K562 (cell line): ENCODE data around the gene JAG2. TPM values are rescaled to one million over a fixed set of nuclear protein-coding genes. Genes with fewer than 3 reads are reported as not detected.
A peak's percentile ranks its signal among the peaks of the same experiment; 100 is the strongest.

Source experiments
- ATAC-seq: fragments of 200-7000 bp; cut with Tn5 transposase; 3 replicates; pipeline ENCODE4 v1.9.1; 2020; ENCODE audit warnings: moderate library complexity
- BruUV-seq: library from RNA; stranded (reverse); fragments of 400-500 nt; replicated peaks from 2 replicates; lab custom pipeline; 2021; lab: Mats Ljungman, UMichigan
- CTCF ChIA-PET: fragments of 300-600 bp; formaldehyde crosslinking; extraction: SDS; loops from one replicate; lab custom pipeline; 2021; ENCODE audit warnings: low intra/inter-chr PET ratio; lab: Yijun Ruan, JAX
- POLR2A ChIA-PET: fragments of 300-600, 350-650 bp; sonication (Branson Sonifier 250); formaldehyde crosslinking; extraction: SDS; loops from one replicate; lab custom pipeline; 2021; ENCODE audit warnings: antibody characterized with exemption, inconsistent platforms; lab: Yijun Ruan, JAX
- DNase-seq, 4 experiments: peaks; one replicate each; pipeline versions ENCODE4 v3.0.0 to v3.0.0-alpha.2; 2011 to 2018; ENCODE audit warnings: low spot score in 3 of 4, mixed read lengths in 3 of 4; ENCODE audit errors: extremely low read depth in 1 of 4
- FAIRE-seq: peaks from 2 replicates; lab custom pipeline; 2011; peaks lifted over from hg19 to GRCh38; lab: Jason Lieb, UNC
- H2AFZ ChIP-seq: 2 replicates; pipeline ENCODE4 v1.6.0; 2011; ENCODE audit warnings: low read depth, low read length, control low read depth, inconsistent platforms
- H3K27ac ChIP-seq: fragments of 200-600 bp; 3 replicates; pipeline ENCODE4 v1.8.0; 2011; ENCODE audit warnings: low read depth, mild to moderate bottlenecking, control low read depth, inconsistent platforms, low read length, moderate library complexity, mixed read lengths; ENCODE audit errors: extremely low read depth
- H3K27me3 ChIP-seq, 2 experiments: fragments of 300-600 bp in 1 of 2; 2 replicates in 1 of 2; 3 replicates in 1 of 2; pipeline versions ENCODE4 v1.6.0 to v1.8.0; 2011; ENCODE audit warnings: inconsistent platforms in 2 of 2, low read length in 2 of 2, mild to moderate bottlenecking in 1 of 2, mixed read lengths in 1 of 2, moderate library complexity in 1 of 2; ENCODE audit not compliant: control insufficient read depth in 2 of 2, insufficient read depth in 2 of 2
- H3K36me3 ChIP-seq: fragments of 300-600 bp; 3 replicates; pipeline ENCODE4 v1.8.0; 2011; ENCODE audit warnings: mild to moderate bottlenecking, low read length, inconsistent platforms; ENCODE audit not compliant: control insufficient read depth, insufficient read depth
- H3K4me1 ChIP-seq, 2 experiments: fragments of 200-600 bp in 1 of 2; replicated peaks in 1 of 2; 2 replicates in 1 of 2; 3 replicates in 1 of 2; pipeline versions ENCODE4 v1.5.1 to v1.8.0; 2011; ENCODE audit warnings: inconsistent platforms in 2 of 2, low read length in 2 of 2, mild to moderate bottlenecking in 1 of 2, mixed read lengths in 1 of 2, moderate library complexity in 1 of 2; ENCODE audit not compliant: control insufficient read depth in 2 of 2, insufficient read depth in 2 of 2
- H3K4me2 ChIP-seq: 2 replicates; pipeline ENCODE4 v1.6.1; 2011; ENCODE audit warnings: low read length, control low read depth, inconsistent platforms, mixed read lengths; ENCODE audit not compliant: insufficient read depth
- H3K4me3 ChIP-seq: fragments of 200-600 bp; sonication (generic), shearing (Covaris generic); 2 replicates; pipeline ENCODE4 v1.5.1; 2016; ENCODE audit warnings: control low read depth, inconsistent platforms
- H3K79me2 ChIP-seq: fragments of 200-600 bp; 3 replicates; pipeline ENCODE4 v1.8.0; 2011; ENCODE audit warnings: low read length, inconsistent platforms; ENCODE audit not compliant: control insufficient read depth, insufficient read depth
- H3K9ac ChIP-seq, 2 experiments: 2 replicates each; pipeline versions ENCODE4 v1.6.0 to v1.6.1; 2011; ENCODE audit warnings: low read depth in 2 of 2, low read length in 2 of 2, control low read depth in 1 of 2, inconsistent platforms in 1 of 2, mild to moderate bottlenecking in 1 of 2, mixed read lengths in 1 of 2; ENCODE audit not compliant: insufficient read depth in 1 of 2
- H3K9me1 ChIP-seq: one replicate; pipeline ENCODE4 v1.6.0; 2011; ENCODE audit warnings: inconsistent platforms, mild to moderate bottlenecking, low read length, moderate library complexity; ENCODE audit not compliant: control insufficient read depth, insufficient read depth
- H3K9me3 ChIP-seq: replicated peaks from 2 replicates; pipeline ENCODE4 v1.5.1; 2011; ENCODE audit warnings: low read depth, low read length, inconsistent platforms; ENCODE audit not compliant: control insufficient read depth, insufficient read depth
- H4K20me1 ChIP-seq: replicated peaks from 2 replicates; pipeline ENCODE4 v1.6.1; 2011; ENCODE audit warnings: low read length, inconsistent platforms, mixed read lengths; ENCODE audit not compliant: control insufficient read depth, insufficient read depth
- CBX3 ChIP-seq, 2 experiments: IDR thresholded peaks; 1 replicate in 1 of 2; 2 replicates in 1 of 2; pipeline ENCODE4 v1.6.1; 2012; ENCODE audit warnings: inconsistent platforms in 2 of 2, low read length in 2 of 2, borderline replicate concordance in 1 of 2, control low read depth in 1 of 2
- CHD7 ChIP-seq: fragments of 200-600 bp; sonication (generic); IDR thresholded peaks from one replicate; pipeline ENCODE4 v1.6.1; 2012; ENCODE audit warnings: mild to moderate bottlenecking, low read depth, low read length, inconsistent platforms
- ZFP1 ChIP-seq: fragments of 450-650 bp; formaldehyde crosslinking; IDR thresholded peaks from 2 replicates; pipeline ENCODE4 v1.4.0; 2020; ENCODE audit warnings: mild to moderate bottlenecking, mixed read lengths
- ZNF699 ChIP-seq: fragments of 250-450 bp; sonication (Bioruptor Pico); IDR thresholded peaks from 2 replicates; pipeline ENCODE4 v1.8.0; 2021; ENCODE audit warnings: mild to moderate bottlenecking, moderate library complexity; ENCODE audit not compliant: insufficient replicate concordance
- WGBS: fragments of 100-300 bp; shearing (Covaris generic); methylation state at CpG from one replicate; pipeline ENCODE4 v1.1.6; 2016; ENCODE audit warnings: low coverage, mixed read lengths; ENCODE audit not compliant: insufficient coverage; ENCODE audit errors: missing lambda C conversion rate; 5-methylcytosine and 5-hydroxymethylcytosine counted together
- in situ Hi-C: fragments of 300-500 bp; cut with MboI; formaldehyde crosslinking; loops from 4 replicates; pipeline ENCODE4 v1.15.0; 2018; ENCODE audit warnings: inconsistent platforms, mixed read lengths
- intact Hi-C: fragments of 100-400 bp; cut with micrococcal nuclease; formaldehyde crosslinking; loops from 2 replicates; pipeline ENCODE4 v1.14.2; 2022
- polyA plus RNA-seq, 8 experiments: library from polyadenylated mRNA; depleted of rRNA in 4 of 8; stranded (reverse) in 5 of 8; unstranded in 3 of 8; fragments of >200 nt; fragmentation: Nextera tagmentation in 2 of 8; fragmentation: Illumina TruSeq in 1 of 8; extraction: Ambion mirVana in 2 of 8; extraction: Trizol in 1 of 8; gene quantifications; 2 replicates each; pipeline versions ENCODE4 v1.2.1 to v1.2.3, GENCODE V29; 2011 to 2014; ENCODE audit warnings: inconsistent platforms in 1 of 8, missing spikeins in 1 of 8
- total RNA-seq, 7 experiments: library from RNA; depleted of rRNA in 6 of 7; stranded (reverse); fragments of >200 nt in 6 of 7; fragmentation: Illumina TruSeq in 2 of 7; extraction: Trizol in 2 of 7; gene quantifications; 2 replicates each; pipeline versions ENCODE4 v1.2.1 to v1.2.3, GENCODE V29; 2011 to 2021; ENCODE audit warnings: low replicate concordance in 1 of 7
- TF ChIP-seq, protein P1 (sequence below): sonication (generic); formaldehyde crosslinking; IDR thresholded peaks from 2 replicates; pipeline ENCODE4 v1.8.1; 2023; ENCODE audit warnings: mild to moderate bottlenecking, missing genetic modification reagents
- TF ChIP-seq, protein P2 (sequence below): sonication (generic); formaldehyde crosslinking; IDR thresholded peaks from 2 replicates; pipeline ENCODE4 v1.8.0; 2022; ENCODE audit warnings: mild to moderate bottlenecking, missing genetic modification reagents

JAG2 gene
- total and polyA plus RNA-seq, 9 of the 15 experiments (the other 6 are each of a cell fraction or from before 2014, with no cell fraction given): 0.25 to 48.4 (median 8.6) TPM

DNA sequence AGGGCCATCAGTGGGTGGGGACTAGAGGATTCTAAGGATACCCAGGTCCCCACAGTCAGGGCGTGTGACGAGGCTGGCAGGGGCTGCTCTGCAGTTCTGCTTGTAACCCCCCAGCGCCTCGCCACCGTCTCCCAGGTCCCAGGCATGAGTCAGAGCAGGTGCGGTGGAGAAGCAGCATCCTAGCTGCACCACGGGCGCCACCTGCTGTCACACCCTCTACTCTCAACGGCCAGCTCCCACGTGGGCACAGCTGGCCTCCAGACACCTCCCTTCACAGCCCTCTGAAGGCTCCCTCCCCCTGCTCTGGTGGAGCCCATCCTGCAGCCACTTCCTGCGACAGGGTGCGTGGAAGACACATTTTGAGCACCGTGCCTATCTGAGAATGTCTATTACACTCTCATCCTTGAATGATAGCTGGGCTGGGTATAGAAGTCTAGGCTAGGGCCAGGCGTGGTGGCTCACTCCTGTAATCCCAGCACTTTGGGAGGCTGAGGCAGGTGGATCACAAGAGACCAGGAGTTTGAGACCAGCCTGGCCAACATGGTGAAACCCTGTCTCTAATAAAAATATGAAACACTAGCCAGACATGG is 19.5 kb upstream of the JAG2 start (continued):
- TF ChIP-seq CBX3 (IDR thresholded peaks at IDR 0.05; ENCODE audit: borderline replicate concordance in 1 of 2, low read length in 2 of 2) (peak in 1 of 2 experiments; percentile 71; a peak in 2 of 3 replicates), ZFP1 (peak; percentile 84)

DNA sequence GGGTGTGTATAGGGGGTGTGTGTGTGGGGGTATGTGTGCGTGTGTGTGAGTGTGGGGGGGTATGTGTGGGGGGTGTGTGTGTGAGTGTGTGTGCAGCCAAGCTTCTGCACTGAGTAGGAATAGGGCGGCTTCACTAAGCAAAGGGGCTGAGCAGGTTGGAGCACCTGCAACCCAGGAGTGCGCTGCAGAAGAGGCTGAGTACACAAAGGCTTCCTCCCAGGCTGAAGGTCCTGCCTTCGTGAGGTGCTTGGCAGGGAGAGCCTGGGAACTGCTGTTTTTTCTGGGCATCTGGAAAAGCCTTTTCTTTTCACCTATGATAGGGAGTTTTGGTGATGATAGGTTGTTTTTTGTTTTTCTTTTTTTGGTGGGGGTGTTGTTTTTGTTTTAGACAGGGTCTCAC is 18.5 kb upstream of the JAG2 start:
- 57% methylated on average over 2 of the region's 4 CpGs for WGBS
- intact Hi-C loops (no loop called here), in situ Hi-C loops (no loop called here)
- Histone ChIP-seq H3K79me2 (no peaks in the 10 kb centered on the region), H3K36me3 (no peaks in the 10 kb centered on the region), H3K27me3 (no peaks in the 10 kb centered on the region), H3K27ac (no peak overlapping the region), H2AFZ (no peak overlapping the region), H4K20me1 (no peaks in the 10 kb centered on the region), H3K4me1 (peaks cover 0 to 32% of the 10 kb centered on the region in 2 experiments; a peak in 2 of 5 replicates), H3K4me3 (no peak overlapping the region), H3K9me3 (no peaks in the 10 kb centered on the region; the same call in none of the 2 replicates), H3K9ac (no peak overlapping the region), H3K9me1 (no peaks in the 10 kb centered on the region), H3K4me2 (no peak overlapping the region)
- ChIA-PET CTCF (no interaction called here), POLR2A (no interaction called here)
- no TSS peak for BruUV-seq
- no peak for FAIRE-seq
- ATAC-seq: no peak
- DNase-seq: no peak
- TF ChIP-seq ZNF699 (CRISPR knock-in tag) (no peak), CHD7 (no peak)
- TF ChIP-seq, protein P1, sequence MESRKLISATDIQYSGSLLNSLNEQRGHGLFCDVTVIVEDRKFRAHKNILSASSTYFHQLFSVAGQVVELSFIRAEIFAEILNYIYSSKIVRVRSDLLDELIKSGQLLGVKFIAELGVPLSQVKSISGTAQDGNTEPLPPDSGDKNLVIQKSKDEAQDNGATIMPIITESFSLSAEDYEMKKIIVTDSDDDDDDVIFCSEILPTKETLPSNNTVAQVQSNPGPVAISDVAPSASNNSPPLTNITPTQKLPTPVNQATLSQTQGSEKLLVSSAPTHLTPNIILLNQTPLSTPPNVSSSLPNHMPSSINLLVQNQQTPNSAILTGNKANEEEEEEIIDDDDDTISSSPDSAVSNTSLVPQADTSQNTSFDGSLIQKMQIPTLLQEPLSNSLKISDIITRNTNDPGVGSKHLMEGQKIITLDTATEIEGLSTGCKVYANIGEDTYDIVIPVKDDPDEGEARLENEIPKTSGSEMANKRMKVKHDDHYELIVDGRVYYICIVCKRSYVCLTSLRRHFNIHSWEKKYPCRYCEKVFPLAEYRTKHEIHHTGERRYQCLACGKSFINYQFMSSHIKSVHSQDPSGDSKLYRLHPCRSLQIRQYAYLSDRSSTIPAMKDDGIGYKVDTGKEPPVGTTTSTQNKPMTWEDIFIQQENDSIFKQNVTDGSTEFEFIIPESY (CRISPR knock-in tag): no peak
- TF ChIP-seq, protein P2, sequence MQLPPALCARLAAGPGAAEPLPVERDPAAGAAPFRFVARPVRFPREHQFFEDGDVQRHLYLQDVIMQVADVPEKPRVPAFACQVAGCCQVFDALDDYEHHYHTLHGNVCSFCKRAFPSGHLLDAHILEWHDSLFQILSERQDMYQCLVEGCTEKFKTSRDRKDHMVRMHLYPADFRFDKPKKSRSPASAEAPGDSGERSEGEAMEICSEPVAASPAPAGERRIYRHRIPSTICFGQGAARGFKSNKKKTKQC (CRISPR knock-in tag): no peak
